Measurements from ENCODE around the gene UGT1A8.

DNA sequence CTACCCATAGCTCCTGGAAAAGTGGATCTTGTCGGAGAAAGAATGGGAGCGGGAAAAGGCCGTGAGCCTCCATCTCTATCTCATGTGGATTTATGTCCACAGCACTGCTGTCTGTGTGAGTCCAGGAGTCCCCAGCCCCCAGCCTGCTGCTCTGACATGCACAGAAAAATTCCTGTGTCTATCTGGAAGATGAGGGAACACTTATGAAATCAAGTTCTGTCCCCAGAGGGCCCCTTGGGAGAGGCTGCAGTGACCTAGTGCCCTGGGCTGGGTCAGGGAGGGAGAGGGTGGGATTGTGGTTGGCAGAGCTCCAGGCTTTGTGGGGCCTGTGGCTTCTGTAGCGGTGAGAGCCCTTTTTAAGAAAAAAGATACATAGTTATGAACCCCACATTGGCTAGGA is 199.3 kb downstream of the UGT1A8 start:
- TF ChIP-seq, protein P1, sequence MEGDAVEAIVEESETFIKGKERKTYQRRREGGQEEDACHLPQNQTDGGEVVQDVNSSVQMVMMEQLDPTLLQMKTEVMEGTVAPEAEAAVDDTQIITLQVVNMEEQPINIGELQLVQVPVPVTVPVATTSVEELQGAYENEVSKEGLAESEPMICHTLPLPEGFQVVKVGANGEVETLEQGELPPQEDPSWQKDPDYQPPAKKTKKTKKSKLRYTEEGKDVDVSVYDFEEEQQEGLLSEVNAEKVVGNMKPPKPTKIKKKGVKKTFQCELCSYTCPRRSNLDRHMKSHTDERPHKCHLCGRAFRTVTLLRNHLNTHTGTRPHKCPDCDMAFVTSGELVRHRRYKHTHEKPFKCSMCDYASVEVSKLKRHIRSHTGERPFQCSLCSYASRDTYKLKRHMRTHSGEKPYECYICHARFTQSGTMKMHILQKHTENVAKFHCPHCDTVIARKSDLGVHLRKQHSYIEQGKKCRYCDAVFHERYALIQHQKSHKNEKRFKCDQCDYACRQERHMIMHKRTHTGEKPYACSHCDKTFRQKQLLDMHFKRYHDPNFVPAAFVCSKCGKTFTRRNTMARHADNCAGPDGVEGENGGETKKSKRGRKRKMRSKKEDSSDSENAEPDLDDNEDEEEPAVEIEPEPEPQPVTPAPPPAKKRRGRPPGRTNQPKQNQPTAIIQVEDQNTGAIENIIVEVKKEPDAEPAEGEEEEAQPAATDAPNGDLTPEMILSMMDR (IDR thresholded peaks at IDR 0.05; ENCODE audit: low read length), result no peak
- no peak for TF ChIP-seq EZH2phosphoT487 (IDR thresholded peaks at IDR 0.05; ENCODE audit: low read length)
